WI38 (cell line): ENCODE data around the gene PDF.

Experiments used
- H3K4me3 ChIP-seq: 2 replicates; pipeline ENCODE4 v1.5.1; 2011; ENCODE audit warnings: low read depth, mild to moderate bottlenecking, control low read depth, low read length
- CTCF ChIP-seq: IDR thresholded peaks from 2 replicates; pipeline ENCODE4 v1.5.1; 2012; ENCODE audit warnings: low read depth, mild to moderate bottlenecking, control low read depth, low read length

The PDF gene

GRCh38 chr16:69315486-69316311 lies 14.7 kb downstream of the PDF start:
- no peak overlapping the region for H3K4me3 ChIP-seq
- no peak for TF ChIP-seq CTCF

- TF ChIP-seq CTCF, result no peak
- H3K4me3 ChIP-seq, result no peak overlapping the region
These were observed 15.9 kb downstream of the PDF start for GRCh38 chr16:69314534-69314933.

GRCh38 chr16:69313469-69313868 lies 16.9 kb downstream of the PDF start:
- no peak for TF ChIP-seq CTCF
- H3K4me3 ChIP-seq, result no peak overlapping the region

GRCh38 chr16:69311533-69312387 lies 18.6 kb downstream of the PDF start:
- TF ChIP-seq CTCF, result no peak
- H3K4me3 ChIP-seq, result peak overlapping the region; percentile 85

- peak; percentile 78 for TF ChIP-seq CTCF
- peak within 1 kb of the TSS; percentile 85 for H3K4me3 ChIP-seq
These were observed 19.5 kb downstream of the PDF start, which contains the start of gene VPS4A for GRCh38 chr16:69310653-69311532. TSS of gene VPS4A (plus strand) at chr16:69311350. CDS start at chr16:69311512, 162 bp downstream.

- TF ChIP-seq CTCF, result no peak
- no peak overlapping the region for H3K4me3 ChIP-seq
These were observed 21.1 kb downstream of the PDF start for GRCh38 chr16:69309316-69309715.
